Measurements from ENCODE around the gene ACTN1. TPM values are rescaled to one million over a fixed set of nuclear protein-coding genes. Genes with fewer than 3 reads are reported as not detected.

ACTN1 gene
- total RNA-seq, 3 donors from 2014 or later (not counting 1 experiment from before 2014, with no cell fraction given), result 14.9 to 39.5 (median 19.6) TPM

DNA sequence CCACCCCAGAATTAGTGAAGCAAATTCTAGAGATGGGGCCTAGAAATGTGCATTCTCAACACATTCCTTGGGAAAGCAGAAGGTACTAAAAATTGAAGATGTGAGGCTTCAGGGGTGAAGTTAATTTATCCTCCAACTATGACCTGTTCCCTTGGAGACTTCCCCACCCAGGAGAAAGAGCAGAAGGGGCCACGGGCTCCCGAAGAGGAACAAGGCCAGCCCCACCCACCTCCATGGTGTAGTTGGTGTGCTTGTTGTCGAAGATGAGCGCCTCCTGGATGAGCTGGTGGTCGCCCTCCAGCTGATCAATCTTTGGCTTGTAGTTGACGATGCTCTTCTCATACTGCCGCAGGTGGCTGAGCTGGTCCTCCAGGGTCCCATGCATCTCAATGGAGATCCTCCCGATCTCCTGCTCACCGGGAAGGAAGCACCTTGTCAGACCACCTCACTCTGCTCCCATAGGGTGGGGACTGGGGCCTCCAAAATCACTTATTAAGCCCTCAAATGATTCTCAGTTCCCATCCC, 98.5 kb downstream of the ACTN1 start:
- DNase-seq (no peak), ATAC-seq (no peak)
- no peaks in the 10 kb centered on the region for H3K36me3 ChIP-seq (ENCODE audit: control insufficient read depth, insufficient read depth, low read length)
- Mint-ChIP-seq H3K27me3 (ENCODE audit: low read depth in 2 of 2) (no peaks in the 10 kb centered on the region), H3K36me3 (no peaks in the 10 kb centered on the region), H3K27ac (no peak overlapping the region), H3K4me3 (no peak overlapping the region), H3K9me3 (no peaks in the 10 kb centered on the region), H3K4me1 (peaks cover 0 to 4% of the 10 kb centered on the region in 2 donors)
- H3K4me3 ChIP-seq (ENCODE audit: low read length), result no peak overlapping the region
- no peaks in the 10 kb centered on the region for H3K27me3 ChIP-seq (ENCODE audit: control insufficient read depth, insufficient read depth, low read length)
- no peaks in the 10 kb centered on the region for H3K9me3 ChIP-seq (ENCODE audit: control insufficient read depth, insufficient read depth, low read length)
- TF ChIP-seq, protein P1, sequence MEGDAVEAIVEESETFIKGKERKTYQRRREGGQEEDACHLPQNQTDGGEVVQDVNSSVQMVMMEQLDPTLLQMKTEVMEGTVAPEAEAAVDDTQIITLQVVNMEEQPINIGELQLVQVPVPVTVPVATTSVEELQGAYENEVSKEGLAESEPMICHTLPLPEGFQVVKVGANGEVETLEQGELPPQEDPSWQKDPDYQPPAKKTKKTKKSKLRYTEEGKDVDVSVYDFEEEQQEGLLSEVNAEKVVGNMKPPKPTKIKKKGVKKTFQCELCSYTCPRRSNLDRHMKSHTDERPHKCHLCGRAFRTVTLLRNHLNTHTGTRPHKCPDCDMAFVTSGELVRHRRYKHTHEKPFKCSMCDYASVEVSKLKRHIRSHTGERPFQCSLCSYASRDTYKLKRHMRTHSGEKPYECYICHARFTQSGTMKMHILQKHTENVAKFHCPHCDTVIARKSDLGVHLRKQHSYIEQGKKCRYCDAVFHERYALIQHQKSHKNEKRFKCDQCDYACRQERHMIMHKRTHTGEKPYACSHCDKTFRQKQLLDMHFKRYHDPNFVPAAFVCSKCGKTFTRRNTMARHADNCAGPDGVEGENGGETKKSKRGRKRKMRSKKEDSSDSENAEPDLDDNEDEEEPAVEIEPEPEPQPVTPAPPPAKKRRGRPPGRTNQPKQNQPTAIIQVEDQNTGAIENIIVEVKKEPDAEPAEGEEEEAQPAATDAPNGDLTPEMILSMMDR (IDR thresholded peaks at IDR 0.05), result no peak
- no peak overlapping the region for H3K27ac ChIP-seq (ENCODE audit: low read length)
- H3K4me1 ChIP-seq (ENCODE audit: control insufficient read depth, insufficient read depth, low read length), result no peaks in the 10 kb centered on the region
- intact Hi-C loops (cut with micrococcal nuclease), result no loop called here
- 95% methylated on average over 7 of the region's 9 CpGs for WGBS (ENCODE audit: insufficient coverage)

DNA sequence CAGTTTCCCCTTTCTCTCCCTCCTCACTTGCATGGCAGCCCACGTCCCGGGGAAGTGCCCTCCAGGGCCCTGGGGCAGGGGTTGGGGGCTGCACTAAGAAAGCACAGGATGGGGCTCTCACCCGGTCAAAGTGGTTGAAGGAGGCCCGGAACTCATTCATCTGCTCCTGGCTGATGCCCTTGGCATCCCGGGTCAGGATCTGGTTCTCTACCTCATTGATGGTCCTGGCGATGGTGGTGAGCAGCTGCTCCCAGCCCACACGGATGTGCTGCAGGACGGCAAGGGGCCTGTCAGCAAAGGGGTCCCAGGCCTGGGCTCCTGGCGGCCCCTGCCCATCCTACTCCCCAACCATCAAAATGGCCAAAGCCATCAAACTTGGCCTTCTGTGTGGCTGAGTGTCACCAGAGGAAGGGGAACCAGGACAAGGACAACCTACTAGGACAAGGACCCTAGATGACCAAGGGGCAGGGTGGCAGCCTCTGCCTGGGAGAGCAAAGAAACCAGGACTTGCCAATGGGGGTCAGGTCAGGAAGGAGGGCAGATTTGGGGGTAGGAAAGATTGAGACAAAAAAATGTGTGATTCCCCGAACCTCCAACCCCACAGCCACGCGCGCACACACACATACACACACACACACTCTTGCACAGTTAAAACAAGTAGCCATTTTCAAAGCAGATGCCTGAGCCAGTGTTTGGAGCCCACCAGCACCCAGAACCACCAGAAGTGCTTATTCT, 99.1 kb downstream of the ACTN1 start:
- Histone ChIP-seq H3K4me1 (ENCODE audit: control insufficient read depth, insufficient read depth, low read length) (no peaks in the 10 kb centered on the region), H3K4me3 (ENCODE audit: low read length) (no peak overlapping the region), H3K9me3 (ENCODE audit: control insufficient read depth, insufficient read depth, low read length) (no peaks in the 10 kb centered on the region), H3K27me3 (ENCODE audit: control insufficient read depth, insufficient read depth, low read length) (no peaks in the 10 kb centered on the region), H3K36me3 (ENCODE audit: control insufficient read depth, insufficient read depth, low read length) (no peaks in the 10 kb centered on the region), H3K27ac (ENCODE audit: low read length) (no peak overlapping the region)
- H3K36me3 Mint-ChIP-seq, result no peaks in the 10 kb centered on the region
- DNase-seq (no peak), ATAC-seq (no peak)
- H3K4me1 Mint-ChIP-seq, result peaks cover 0 to 4% of the 10 kb centered on the region in 2 donors
- H3K4me3 Mint-ChIP-seq, result no peak overlapping the region
- no peaks in the 10 kb centered on the region for H3K27me3 Mint-ChIP-seq (ENCODE audit: low read depth in 2 of 2)
- WGBS (ENCODE audit: insufficient coverage), result 93% methylated on average over 9 of the region's 13 CpGs
- TF ChIP-seq, protein P1 (IDR thresholded peaks at IDR 0.05), result no peak
- intact Hi-C loops (cut with micrococcal nuclease), result no loop called here
- H3K9me3 Mint-ChIP-seq, result no peaks in the 10 kb centered on the region
- H3K27ac Mint-ChIP-seq, result no peak overlapping the region

DNA sequence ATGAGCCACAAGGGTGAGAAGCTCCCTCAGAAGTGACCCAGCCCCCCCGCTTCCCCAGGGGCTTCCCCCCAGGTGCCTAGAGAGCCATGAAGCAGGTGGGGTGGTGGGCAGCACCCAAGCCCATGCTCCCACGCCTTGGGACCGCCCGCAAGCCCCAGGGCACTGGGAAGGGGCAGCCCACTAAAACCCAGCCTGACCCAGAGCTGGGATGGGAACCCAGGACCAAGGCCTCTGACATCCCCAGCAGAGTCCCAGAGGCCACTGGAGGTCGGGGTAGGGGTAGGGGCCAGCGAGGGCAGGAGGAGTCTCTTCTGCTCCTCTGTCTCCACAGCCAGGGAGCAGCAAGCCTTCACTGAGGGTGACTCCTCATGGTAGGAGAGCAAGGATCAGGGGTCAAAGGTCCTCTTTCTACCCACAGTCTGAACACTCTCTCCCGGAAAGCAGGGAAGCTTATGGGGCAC, 99.8 kb downstream of the ACTN1 start:
- H3K27me3 Mint-ChIP-seq (ENCODE audit: low read depth in 2 of 2), result no peaks in the 10 kb centered on the region
- H3K4me1 Mint-ChIP-seq, result peaks cover 0 to 4% of the 10 kb centered on the region in 2 donors
- no peak overlapping the region for H3K4me3 ChIP-seq (ENCODE audit: low read length)
- H3K27ac Mint-ChIP-seq, result no peak overlapping the region
- no peaks in the 10 kb centered on the region for H3K4me1 ChIP-seq (ENCODE audit: control insufficient read depth, insufficient read depth, low read length)
- ATAC-seq, result no peak
- no peaks in the 10 kb centered on the region for H3K36me3 ChIP-seq (ENCODE audit: control insufficient read depth, insufficient read depth, low read length)
- TF ChIP-seq, protein P1 (IDR thresholded peaks at IDR 0.05), result no peak
- H3K36me3 Mint-ChIP-seq, result no peaks in the 10 kb centered on the region
- no peaks in the 10 kb centered on the region for H3K9me3 ChIP-seq (ENCODE audit: control insufficient read depth, insufficient read depth, low read length)
- H3K4me3 Mint-ChIP-seq, result no peak overlapping the region
- WGBS (ENCODE audit: insufficient coverage), result 96% methylated on average over 7 of the region's 7 CpGs
- H3K27me3 ChIP-seq (ENCODE audit: control insufficient read depth, insufficient read depth, low read length), result no peaks in the 10 kb centered on the region
- H3K9me3 Mint-ChIP-seq, result no peaks in the 10 kb centered on the region
- intact Hi-C loops (cut with micrococcal nuclease), result no loop called here
- no peak for DNase-seq
- H3K27ac ChIP-seq (ENCODE audit: low read length), result no peak overlapping the region
